Inflammatory macrophage treated with lipopolysaccharide for 1 hour (primary cell): Measurements from ENCODE around the gene CYBA.
A peak's percentile ranks its signal among the peaks of the same experiment; 100 is the strongest.

Experiments
- DNase-seq, 2 donors: peaks; one replicate each; pipeline ENCODE4 v3.0.0-alpha.2; 2020 to 2022

The CYBA gene

DNA sequence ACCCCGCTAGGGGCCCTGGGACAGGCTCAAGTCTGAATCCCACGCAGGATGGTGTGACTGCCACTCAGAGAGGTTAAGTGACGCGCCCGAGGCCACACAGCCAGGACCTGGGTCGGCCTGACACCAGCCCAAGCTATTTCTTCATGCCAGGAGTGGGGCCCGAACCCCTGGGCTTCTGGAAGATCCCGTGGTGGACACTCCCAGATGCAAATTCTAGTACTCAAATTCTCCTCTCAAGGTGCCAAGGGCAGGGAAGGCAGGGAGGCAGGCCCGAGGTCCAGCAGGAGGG is 7.3 kb downstream of the CYBA start:
- no peak for DNase-seq

DNA sequence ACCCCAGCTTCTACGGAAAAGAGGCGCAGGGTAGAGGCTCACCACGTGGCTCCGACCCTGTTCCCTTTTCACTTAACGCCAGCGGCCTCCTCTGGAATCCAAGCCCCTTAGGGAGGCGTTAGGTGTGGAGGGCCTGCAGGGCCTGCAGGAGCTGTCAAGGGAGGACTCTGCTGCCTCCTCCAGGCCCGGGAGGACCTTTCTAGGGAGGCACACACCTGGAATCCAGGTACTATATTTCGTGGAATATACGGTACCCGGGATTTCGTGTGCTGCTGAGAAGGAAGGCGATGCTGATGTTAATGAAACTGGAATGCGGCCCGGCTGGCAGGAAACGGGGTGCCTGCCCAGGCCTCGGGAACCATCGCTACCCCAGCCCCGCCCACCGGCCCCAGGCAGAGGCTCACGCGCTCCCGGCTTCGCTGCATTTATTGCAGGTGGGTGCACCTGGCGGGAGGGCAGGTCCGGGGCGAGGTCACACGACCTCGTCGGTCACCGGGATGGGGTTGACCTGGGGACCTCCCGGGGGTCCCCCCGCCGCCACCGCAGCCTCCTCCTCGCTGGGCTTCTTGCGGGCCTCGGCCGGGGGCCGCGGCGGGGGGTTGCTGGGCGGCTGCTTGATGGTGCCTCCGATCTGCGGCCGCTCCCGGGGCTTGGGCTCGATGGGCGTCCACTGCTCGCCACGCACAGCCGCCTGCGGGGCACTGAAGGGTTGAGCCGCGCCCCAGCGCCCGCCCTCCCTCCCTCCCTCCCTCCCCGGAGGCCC is 7.8 kb downstream of the CYBA start:
- DNase-seq, result no peak

DNA sequence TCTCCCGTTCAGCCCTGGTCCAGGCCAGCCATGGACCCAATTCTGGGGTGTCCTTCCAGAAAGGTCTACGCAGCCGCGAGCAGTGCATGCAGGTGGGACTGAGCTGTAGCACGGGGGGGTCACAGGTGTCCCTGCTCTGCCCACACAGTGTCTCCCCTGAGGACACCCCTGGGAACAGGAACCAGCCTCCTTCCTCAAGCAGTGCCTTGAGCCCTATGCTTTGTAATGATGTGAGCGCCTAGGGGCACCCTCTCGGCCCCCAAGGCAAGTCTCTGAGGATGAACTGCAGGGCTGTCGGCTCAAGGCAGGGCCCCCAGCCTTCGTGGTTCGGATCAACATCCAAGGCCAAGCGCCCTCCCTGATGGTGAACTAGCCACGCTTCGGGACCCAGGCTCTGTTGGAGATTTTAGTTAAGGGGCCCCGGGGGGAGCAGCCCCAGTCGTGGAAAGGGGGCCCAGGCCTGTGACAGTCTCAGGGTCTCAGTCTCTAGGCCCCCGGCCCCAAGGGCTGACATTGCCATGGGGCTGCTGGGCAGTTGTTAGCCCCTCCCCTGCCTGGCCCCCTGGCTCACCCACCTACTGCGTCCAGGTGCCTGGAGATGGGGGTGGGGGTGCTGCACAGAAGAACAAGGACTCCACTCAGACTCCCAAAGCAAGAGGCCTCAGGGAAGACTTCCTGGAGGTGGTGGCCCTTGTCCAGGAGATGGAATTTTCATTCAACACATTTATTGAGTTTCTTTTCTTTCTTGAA is 10.2 kb downstream of the CYBA start:
- no peak for DNase-seq

DNA sequence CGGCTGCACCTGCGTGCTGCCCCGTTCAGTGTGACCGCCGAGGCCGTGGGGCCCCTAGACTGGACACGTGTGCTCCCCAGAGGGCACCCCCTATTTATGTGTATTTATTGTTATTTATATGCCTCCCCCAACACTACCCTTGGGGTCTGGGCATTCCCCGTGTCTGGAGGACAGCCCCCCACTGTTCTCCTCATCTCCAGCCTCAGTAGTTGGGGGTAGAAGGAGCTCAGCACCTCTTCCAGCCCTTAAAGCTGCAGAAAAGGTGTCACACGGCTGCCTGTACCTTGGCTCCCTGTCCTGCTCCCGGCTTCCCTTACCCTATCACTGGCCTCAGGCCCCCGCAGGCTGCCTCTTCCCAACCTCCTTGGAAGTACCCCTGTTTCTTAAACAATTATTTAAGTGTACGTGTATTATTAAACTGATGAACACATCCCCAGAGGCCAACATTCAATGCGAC is 10.8 kb downstream of the CYBA start:
- no peak for DNase-seq

DNA sequence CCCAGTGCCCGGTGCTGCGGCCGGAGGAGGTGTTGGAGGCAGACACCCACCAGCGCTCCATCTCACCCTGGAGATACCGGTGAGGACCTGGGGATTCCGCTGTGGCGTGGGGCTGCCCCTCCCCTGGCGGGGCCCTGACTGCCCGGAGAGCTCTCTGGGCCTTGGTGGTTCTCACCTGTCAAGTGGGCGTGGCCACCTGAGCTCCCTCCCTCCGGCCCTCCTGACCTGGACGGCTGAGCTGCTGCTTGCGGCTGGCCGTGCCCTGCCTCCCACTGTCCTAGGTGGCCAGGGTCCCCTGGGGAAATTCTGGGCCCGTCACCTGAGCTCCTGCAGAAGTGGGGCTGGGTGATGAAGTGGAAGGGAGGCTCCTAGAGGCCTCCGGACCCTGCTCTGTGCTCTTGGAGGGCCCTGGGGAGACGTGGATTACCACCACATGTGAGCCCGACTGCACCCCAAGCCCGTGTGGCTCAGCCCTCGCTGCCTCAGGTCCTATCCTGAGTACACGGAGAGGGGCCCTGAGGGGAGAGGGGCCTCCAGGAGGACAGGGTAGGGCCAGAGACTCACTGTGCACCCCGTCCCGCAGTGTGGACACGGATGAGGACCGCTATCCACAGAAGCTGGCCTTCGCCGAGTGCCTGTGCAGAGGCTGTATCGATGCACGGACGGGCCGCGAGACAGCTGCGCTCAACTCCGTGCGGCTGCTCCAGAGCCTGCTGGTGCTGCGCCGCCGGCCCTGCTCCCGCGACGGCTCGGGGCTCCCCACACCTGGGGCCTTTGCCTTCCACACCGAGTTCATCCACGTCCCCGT is 11.4 kb downstream of the CYBA start:
- no peak for DNase-seq

DNA sequence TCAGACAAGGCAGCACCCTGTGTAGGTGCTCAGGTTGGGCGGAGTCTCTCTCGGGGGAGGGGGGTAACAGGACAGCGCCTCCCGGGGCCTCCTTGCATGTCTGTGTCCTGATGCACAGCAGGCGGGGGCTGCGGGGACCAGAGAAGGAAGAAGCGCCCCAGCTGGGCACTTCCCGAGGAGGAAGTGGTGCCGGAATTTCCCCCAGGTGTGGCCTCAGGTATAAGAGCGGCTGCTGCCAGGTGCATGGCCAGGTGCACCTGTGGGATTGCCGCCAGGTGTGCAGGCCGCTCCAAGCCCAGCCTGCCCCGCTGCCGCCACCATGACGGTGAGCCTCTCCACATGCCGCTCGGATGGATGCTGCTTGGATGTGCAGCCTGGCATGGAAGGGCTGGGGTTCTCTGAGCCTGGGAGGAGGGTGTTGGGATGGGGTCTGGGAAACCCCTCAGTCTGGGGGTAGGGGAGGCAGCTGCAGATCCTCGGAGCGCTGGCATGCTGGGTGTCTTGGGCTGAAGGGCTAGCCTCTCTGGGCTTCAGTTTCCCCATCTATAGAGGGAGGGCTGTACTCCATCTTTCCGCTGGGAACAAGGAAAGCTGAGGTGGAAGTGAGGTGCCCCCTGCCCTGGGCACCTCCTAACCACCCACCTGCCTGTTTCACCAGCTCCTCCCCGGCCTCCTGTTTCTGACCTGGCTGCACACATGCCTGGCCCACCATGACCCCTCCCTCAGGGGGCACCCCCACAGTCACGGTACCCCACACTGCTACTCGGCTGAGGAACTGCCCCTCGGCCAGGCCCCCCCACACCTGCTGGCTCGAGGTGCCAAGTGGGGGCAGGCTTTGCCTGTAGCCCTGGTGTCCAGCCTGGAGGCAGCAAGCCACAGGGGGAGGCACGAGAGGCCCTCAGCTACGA is 12.3 kb downstream of the CYBA start, which contains the start of gene IL17C:
Gene IL17C (plus strand): TSS at position 250 of the 908 bp plus-strand sequence. CDS start 70 bp downstream, at position 320.
- DNase-seq, result no peak

DNA sequence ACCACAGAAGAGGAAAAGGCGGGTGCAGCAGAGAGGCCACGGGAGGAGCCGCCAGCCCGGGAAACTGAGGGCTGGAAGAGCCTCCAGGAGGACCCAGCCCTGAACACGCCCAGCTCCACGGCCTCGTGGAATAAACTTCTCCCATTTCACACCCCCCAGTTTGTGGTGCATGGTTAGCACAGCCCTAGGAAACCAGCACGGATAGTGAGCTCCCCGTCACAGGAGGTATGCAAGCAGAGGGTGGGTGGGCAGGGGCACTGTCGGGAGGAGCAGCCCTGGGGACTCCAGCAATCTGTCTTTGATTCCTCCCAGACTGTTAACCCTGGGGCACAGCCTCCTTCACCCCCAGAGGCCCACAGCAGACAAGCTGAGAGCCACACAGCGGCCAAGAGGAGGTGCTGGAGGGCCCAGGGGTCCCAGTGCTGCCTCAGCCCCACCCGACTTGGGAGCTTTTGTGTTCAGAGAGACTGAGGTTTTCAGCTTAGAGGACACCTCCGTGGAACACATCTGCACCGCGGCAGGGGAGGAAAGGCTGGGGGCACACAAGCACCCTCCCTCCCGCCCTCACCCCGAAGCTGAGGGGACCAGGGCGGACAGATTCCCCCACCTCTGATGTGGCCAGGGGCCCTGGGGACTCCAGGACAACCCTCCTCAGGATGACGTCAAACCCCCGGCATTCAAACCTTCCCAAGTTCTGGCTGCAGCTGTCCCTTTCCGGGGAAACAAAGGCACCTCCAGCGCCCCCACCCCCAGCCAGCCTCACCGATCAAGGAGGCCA is 14.2 kb downstream of the CYBA start:
- no peak for DNase-seq

DNA sequence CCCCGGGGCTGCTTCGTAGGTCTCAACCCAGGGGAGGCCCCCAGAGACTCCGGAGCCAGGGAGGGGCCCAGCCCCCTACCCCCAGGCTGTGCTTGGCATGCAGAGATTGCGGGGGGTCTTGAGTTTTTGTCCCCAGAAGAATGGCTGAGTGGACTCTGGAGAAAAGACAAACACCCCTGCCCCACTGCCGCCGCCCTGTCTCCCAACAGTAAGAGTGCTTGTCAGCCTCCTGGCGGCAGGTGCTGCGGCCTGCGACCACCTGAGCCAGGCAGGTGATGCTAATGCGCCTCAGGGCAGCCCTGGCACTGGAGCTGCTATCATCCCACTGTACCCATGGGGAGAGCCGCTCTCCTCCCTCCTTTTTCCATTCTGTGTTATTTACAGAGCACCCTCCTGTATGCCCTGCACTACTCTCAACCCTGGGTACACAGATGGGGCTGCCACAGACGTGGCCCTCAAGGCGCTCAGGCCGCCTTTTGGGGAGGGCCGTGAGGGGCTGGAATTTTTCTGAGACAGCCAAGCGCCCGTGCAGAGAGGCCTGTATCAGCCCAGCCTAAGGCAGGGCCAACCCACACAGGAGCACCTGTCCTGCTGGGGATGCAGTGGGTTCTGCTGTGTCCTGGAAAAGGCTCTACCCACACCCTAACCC is 15.1 kb downstream of the CYBA start:
- DNase-seq, result no peak

DNA sequence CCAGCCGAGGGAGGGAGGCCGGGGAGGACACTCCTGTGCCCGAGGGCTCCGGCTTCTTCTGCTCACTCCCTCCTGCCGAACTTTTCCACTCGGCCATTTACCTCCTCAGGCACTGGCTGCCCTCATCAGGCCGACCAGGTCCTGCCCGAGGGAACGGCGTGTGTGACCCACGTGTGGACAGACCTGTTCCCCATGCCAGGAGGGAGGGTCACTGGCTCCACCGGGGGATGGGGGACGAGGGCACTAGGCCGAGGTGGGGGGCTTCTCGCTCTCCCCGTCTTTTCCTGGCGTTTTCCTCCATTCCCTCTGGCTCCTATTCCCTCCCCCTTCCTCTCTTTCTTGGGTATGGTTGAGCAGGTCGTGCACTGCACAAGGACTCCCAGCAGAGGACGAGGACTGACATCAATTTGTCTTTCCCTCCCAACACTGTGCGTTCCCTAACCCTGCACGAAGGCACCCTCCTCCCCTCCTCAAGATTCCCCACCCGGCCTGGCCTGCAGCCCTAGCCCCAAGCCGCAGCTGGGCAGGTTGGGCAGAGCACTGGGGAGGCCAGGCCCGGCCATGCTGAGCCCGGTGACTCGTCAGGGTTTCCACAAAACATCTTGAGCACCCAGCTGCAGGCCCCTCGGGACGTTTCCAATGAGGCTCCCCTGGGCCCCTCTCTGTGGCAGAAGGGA is 15.7 kb downstream of the CYBA start:
- no peak for DNase-seq

DNA sequence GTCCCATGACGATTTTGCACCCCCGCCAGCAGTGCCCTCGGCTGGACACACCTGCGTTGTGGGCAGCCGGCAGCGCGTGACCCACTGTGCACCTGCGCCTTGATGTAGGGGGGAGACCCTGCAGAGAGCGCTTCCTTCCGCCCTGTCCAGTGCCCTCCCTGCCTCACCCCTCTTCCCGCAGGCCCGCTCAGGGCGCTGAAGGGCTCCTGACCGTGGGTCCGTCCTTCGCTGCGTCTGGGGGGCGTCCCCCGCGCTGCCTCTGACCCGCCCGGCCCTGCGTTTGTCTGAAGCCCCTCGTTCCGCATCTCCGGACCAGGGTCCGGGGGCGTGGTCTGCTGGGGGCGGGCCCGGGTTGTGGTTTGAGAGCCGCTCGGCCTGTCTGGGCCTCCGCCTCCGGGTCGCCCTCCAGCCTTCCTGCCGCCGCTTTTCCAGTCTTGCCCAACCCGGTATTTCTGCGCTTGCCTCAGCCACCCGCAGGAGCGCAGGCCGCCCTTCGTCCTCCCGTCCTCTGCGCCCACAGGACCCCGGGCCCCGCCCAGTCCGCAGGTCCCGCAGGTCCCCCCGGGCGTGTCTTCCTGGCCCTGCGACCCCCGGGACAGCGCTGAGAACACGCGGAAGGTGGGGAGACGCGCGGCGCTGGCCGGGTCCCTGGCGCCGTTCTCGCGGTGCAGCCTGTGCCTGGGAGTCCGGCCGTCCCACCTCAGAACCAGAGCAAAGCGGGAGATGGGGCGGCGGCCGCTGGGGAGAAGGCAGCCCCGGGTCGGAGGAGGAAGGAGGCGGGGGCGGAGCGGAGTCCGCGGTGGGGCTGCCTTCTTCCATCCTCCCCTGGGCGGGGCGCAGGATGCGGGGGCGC is 16.5 kb downstream of the CYBA start:
- peak; percentile 95 to 96 for DNase-seq

DNA sequence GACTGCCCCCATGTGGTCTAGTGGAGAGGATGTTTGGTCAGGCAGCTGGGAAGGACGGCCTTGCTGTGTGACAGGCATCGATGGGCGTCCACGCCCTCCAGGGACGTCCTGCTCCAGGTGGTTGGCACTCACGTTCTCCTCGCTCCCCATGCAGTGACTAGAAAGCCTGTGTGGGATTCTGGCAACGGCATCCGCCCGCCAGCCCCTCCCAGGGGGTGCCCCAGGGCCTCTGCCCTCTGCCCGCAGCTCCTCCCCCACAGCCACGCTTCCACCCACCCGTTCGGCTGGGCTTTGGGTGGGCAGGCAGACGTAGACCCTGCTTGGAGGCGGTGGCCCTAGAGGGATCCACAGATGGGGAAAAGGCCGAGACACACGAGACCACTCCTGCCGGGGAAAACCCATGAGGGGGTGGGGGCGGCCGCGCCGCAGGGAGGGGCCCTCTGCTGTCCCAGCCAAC is 17.1 kb downstream of the CYBA start:
- DNase-seq, result peak; percentile 82 to 92

DNA sequence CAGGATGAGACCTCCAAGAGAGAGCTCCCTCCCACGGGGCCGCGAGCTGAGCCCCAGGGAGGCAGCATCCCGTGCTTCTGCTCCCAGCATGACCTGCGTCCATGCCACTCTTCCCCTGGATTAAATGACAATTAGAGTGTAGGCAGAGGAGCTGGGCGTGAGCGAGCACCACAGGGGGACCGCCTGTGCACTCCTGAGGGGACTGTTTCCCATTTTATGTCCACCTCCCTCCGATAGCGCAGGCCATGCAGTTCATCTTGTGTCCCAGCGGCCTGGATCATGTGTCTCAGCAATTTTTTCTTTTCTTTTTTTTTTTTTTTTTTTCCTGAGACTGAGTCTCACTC is 18.3 kb downstream of the CYBA start:
- DNase-seq, result no peak

DNA sequence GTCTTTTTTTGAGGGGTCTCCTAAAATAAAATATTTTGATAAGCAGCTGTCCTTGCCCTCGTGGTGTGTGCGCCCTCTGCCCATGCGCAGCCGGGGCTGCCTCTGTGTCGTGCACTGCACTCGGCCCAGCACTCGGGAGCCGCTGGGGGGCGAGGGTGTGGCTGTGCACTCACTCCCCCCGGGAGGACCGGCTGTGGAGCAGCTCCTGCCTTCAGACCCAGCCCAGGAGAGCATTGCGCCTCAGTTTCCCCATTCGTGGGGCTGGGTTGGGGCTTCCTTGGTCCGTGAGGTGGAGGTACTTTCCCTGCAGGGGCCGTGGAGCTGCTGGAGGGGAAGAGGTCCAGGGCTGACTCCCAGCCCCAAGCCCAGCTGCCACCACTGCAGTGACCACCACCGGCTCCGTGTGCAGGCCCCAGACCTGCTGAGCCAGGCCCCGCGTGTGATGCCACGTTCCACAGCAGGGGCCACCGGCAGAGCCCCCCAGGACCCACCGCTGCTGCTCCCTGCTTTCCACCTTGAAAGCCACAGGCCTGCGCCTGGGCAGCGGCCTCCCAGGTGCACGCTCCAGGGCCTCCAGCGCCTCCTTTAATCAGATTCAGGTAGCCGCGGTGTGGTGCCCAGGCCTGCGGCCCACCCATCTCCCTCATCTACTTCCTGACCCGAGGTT is 18.8 kb downstream of the CYBA start:
- DNase-seq, result no peak

DNA sequence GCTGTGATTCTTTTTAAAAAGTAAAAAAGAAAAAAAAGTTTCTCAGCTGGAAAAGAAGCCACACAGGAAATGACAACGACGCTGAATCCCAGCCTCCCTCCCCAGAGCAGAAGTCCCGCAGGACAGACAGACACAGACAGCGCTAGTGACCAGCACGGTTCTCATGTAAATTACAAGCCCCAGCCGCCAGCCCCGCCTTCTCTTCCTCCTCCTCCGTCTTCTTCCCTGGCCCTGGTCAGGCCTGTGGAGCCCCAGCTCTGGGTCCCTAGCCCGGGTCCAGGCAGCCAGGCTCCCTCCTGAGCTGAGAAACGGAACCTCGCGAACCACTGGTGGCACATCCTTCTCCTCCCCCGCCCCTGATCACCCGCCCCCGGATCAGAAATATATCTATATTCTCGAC is 19.5 kb downstream of the CYBA start:
- no peak for DNase-seq

DNA sequence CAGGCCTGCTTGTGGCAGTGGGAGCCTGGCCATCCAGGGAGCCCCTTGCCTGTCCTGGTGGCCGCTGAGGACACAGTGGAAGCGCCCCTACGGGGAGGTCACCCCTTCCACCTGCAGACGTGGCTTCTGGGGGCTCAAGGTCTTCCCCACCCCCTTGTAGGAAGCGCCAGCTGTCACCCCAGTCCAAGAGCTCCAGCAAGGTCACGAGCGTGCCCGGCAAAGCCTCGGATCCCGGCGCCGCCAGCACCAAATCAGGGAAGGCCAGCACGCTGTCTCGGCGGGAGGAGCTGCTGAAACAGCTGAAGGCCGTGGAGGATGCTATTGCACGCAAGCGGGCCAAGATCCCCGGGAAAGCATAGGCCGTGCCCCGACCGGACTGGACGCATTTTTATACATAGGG is 19.9 kb downstream of the CYBA start:
- DNase-seq, result no peak

DNA sequence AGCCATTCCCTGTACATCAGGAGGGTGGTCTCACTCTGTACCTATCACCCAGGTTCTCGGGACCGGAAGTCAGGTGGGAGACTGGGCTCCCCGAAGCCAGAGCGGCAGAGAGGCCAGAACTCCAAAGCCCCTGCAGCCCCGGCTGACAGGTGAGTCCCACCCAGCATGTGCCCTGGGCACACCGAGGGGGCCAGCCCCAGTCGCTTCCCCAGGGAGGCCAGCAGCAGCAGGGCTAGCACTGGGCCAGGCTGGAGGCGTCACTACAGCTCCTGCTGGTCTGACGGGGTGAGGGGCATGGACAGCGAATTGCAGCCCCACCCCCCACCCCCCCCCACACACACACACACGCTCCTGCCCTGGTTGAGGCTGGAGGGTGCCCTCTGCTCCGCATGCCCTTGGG is 20.4 kb downstream of the CYBA start:
- no peak for DNase-seq

DNA sequence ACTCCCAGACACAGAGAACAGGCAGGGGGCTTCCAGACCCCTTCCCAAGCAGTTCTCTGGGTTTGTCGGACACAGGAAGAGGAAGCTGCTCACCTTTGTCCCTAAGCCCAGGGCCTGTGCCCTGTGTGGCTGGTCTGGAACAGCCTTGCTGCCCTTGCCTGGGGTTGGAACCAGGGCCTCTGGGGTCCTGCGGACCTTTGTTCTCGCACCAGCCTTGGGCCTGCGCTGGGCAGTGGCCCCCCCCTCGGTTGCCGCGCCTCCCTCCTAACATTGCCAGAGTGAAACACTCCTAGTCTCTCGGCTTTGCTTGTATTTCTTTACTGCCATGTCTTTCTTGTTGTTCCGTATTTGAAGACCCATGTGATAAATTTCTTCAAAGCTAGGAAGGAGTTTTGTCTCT is 21.0 kb downstream of the CYBA start:
- DNase-seq, result no peak

DNA sequence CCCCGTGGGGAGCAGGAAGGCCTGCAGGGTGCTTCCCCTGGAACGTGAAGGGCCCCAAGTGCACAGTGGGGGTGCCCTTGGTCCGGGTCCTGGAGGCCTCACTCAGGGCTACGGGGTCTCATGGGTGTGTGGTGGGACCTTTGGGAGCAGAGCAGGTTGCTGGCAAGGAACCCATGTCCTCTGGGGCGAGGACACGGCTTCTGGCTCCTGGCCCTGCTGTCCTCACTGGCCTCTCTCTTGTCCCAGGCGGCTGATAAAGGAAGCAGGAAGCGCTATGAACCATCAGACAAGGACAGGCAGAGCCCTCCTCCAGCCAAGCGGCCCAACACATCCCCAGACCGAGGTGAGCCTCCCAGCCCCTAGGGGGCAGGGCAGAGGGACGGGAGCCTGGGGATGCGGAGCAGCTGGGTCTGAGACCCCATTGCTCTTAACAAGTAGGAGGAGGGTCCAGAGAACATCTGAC is 22.3 kb downstream of the CYBA start:
- peak in 1 of 2 donors; percentile 17 for DNase-seq
